ENCODE results near the gene HSD17B7.

Gene HSD17B7

DNA sequence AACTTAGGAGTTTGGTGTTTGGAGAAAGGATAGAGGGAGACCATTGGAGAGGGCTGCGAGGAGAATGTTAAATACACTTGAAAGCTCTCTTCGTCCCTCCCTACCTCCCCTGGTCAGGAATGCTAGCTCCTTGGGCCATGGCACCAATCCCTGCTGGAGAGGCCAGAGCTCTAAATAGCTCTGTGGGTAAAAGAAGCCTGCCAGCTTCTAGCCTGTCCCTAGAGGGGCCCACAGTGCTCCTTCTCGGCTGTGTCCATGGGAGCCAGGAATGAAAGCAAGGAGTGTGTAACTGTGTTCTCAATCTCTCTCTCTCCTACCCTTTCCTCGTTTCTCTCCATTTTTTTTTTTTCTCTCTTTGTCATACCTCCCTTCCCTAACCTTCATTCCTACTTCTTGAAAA lies 70.6 kb downstream of the HSD17B7 start, which contains the start of gene CCDC190:
TSS of gene CCDC190 (minus strand) at position 75 of the 400 bp plus-strand sequence. CDS start 1,529 bp downstream, outside the sequence.
- no peak for DNase-seq

- no peak for DNase-seq
Measured at GRCh38 chr1:162861625-162862024, 71.1 kb downstream of the HSD17B7 start.
